ENCODE results near the gene PRR5. TPM values are rescaled to one million over a fixed set of nuclear protein-coding genes. Genes with fewer than 3 reads are reported as not detected.

Gene PRR5
- total and polyA plus RNA-seq, 9 donors: 13.7 to 38.6 (median 30.7) TPM

- Histone ChIP-seq H3K4me3 (ENCODE audit: low read length) (no peak overlapping the region), H3K36me3 (ENCODE audit: control insufficient read depth, insufficient read depth, low read length) (no peaks in the 10 kb centered on the region), H3K27ac (ENCODE audit: low read length) (peak overlapping the region; percentile 32), H3K27me3 (ENCODE audit: control insufficient read depth, insufficient read depth, low read length) (peaks cover 47% of the 10 kb centered on the region), H3K9me3 (replicated peaks; ENCODE audit: control insufficient read depth, low read depth, low read length) (no peaks in the 10 kb centered on the region), H3K4me1 (ENCODE audit: control insufficient read depth, insufficient read depth, low read length) (peaks cover 26% of the 10 kb centered on the region)
- WGBS (ENCODE audit: insufficient coverage): 6% methylated on average over 17 of the region's 29 CpGs
- peak; percentile 96 for DNase-seq
These were observed 51.4 kb downstream of the PRR5 start for GRCh38 chr22:44753189-44754042.

GRCh38 chr22:44754998-44755397 lies 53.0 kb downstream of the PRR5 start:
- H3K9me3 ChIP-seq (replicated peaks; ENCODE audit: control insufficient read depth, low read depth, low read length): no peaks in the 10 kb centered on the region
- peaks cover 28% of the 10 kb centered on the region for H3K4me1 ChIP-seq (ENCODE audit: control insufficient read depth, insufficient read depth, low read length)
- no peak for DNase-seq
- peaks cover 53% of the 10 kb centered on the region for H3K27me3 ChIP-seq (ENCODE audit: control insufficient read depth, insufficient read depth, low read length)
- no peak overlapping the region for H3K27ac ChIP-seq (ENCODE audit: low read length)
- 17% methylated on average over 1 of the region's 7 CpGs for WGBS (ENCODE audit: insufficient coverage)
- no peaks in the 10 kb centered on the region for H3K36me3 ChIP-seq (ENCODE audit: control insufficient read depth, insufficient read depth, low read length)
- no peak overlapping the region for H3K4me3 ChIP-seq (ENCODE audit: low read length)

- Histone ChIP-seq H3K4me3 (ENCODE audit: low read length) (no peak overlapping the region), H3K27ac (ENCODE audit: low read length) (no peak overlapping the region), H3K27me3 (ENCODE audit: control insufficient read depth, insufficient read depth, low read length) (peaks cover 53% of the 10 kb centered on the region), H3K36me3 (ENCODE audit: control insufficient read depth, insufficient read depth, low read length) (no peaks in the 10 kb centered on the region), H3K9me3 (replicated peaks; ENCODE audit: control insufficient read depth, low read depth, low read length) (no peaks in the 10 kb centered on the region), H3K4me1 (ENCODE audit: control insufficient read depth, insufficient read depth, low read length) (peaks cover 28% of the 10 kb centered on the region)
- 30% methylated on average over 3 of the region's 6 CpGs for WGBS (ENCODE audit: insufficient coverage)
- no peak for DNase-seq
These were observed 53.4 kb downstream of the PRR5 start for GRCh38 chr22:44755417-44755816.

GRCh38 chr22:44755956-44756361 lies 54.0 kb downstream of the PRR5 start:
- H3K27ac ChIP-seq (ENCODE audit: low read length): no peak overlapping the region
- H3K9me3 ChIP-seq (replicated peaks; ENCODE audit: control insufficient read depth, low read depth, low read length): no peaks in the 10 kb centered on the region
- peaks cover 28% of the 10 kb centered on the region for H3K4me1 ChIP-seq (ENCODE audit: control insufficient read depth, insufficient read depth, low read length)
- DNase-seq: no peak
- H3K4me3 ChIP-seq (ENCODE audit: low read length): no peak overlapping the region
- 34% methylated on average over 7 of the region's 9 CpGs for WGBS (ENCODE audit: insufficient coverage)
- peaks cover 53% of the 10 kb centered on the region for H3K27me3 ChIP-seq (ENCODE audit: control insufficient read depth, insufficient read depth, low read length)
- H3K36me3 ChIP-seq (ENCODE audit: control insufficient read depth, insufficient read depth, low read length): no peaks in the 10 kb centered on the region

- peak; percentile 81 for DNase-seq
- Histone ChIP-seq H3K4me3 (ENCODE audit: low read length) (no peak overlapping the region), H3K27me3 (ENCODE audit: control insufficient read depth, insufficient read depth, low read length) (peaks cover 30% of the 10 kb centered on the region), H3K36me3 (ENCODE audit: control insufficient read depth, insufficient read depth, low read length) (no peaks in the 10 kb centered on the region), H3K27ac (ENCODE audit: low read length) (no peak overlapping the region), H3K9me3 (replicated peaks; ENCODE audit: control insufficient read depth, low read depth, low read length) (no peaks in the 10 kb centered on the region), H3K4me1 (ENCODE audit: control insufficient read depth, insufficient read depth, low read length) (peaks cover 21% of the 10 kb centered on the region)
- 39% methylated on average over 10 of the region's 11 CpGs for WGBS (ENCODE audit: insufficient coverage)
These were observed 56.5 kb downstream of the PRR5 start for GRCh38 chr22:44758344-44758973.

GRCh38 chr22:44759001-44759400 lies 57.0 kb downstream of the PRR5 start:
- Histone ChIP-seq H3K27me3 (ENCODE audit: control insufficient read depth, insufficient read depth, low read length) (peaks cover 25% of the 10 kb centered on the region), H3K27ac (ENCODE audit: low read length) (no peak overlapping the region), H3K4me3 (ENCODE audit: low read length) (no peak overlapping the region), H3K36me3 (ENCODE audit: control insufficient read depth, insufficient read depth, low read length) (no peaks in the 10 kb centered on the region), H3K4me1 (ENCODE audit: control insufficient read depth, insufficient read depth, low read length) (peaks cover 15% of the 10 kb centered on the region), H3K9me3 (replicated peaks; ENCODE audit: control insufficient read depth, low read depth, low read length) (no peaks in the 10 kb centered on the region)
- no peak for DNase-seq
- WGBS (ENCODE audit: insufficient coverage): 68% methylated on average over 6 of the region's 6 CpGs

GRCh38 chr22:44759430-44760310 lies 57.7 kb downstream of the PRR5 start:
- 88% methylated on average over 17 of the region's 18 CpGs for WGBS (ENCODE audit: insufficient coverage)
- DNase-seq: no peak
- Histone ChIP-seq H3K9me3 (replicated peaks; ENCODE audit: control insufficient read depth, low read depth, low read length) (no peaks in the 10 kb centered on the region), H3K4me1 (ENCODE audit: control insufficient read depth, insufficient read depth, low read length) (peaks cover 15% of the 10 kb centered on the region), H3K4me3 (ENCODE audit: low read length) (no peak overlapping the region), H3K27me3 (ENCODE audit: control insufficient read depth, insufficient read depth, low read length) (peaks cover 18% of the 10 kb centered on the region), H3K36me3 (ENCODE audit: control insufficient read depth, insufficient read depth, low read length) (no peaks in the 10 kb centered on the region), H3K27ac (ENCODE audit: low read length) (no peak overlapping the region)

GRCh38 chr22:44760476-44760875 lies 58.5 kb downstream of the PRR5 start:
- Histone ChIP-seq H3K36me3 (ENCODE audit: control insufficient read depth, insufficient read depth, low read length) (no peaks in the 10 kb centered on the region), H3K4me3 (ENCODE audit: low read length) (no peak overlapping the region), H3K27ac (ENCODE audit: low read length) (no peak overlapping the region), H3K9me3 (replicated peaks; ENCODE audit: control insufficient read depth, low read depth, low read length) (no peaks in the 10 kb centered on the region), H3K27me3 (ENCODE audit: control insufficient read depth, insufficient read depth, low read length) (peaks cover 16% of the 10 kb centered on the region), H3K4me1 (ENCODE audit: control insufficient read depth, insufficient read depth, low read length) (peaks cover 15% of the 10 kb centered on the region)
- 80% methylated on average over 3 of the region's 5 CpGs for WGBS (ENCODE audit: insufficient coverage)
- no peak for DNase-seq

- 84% methylated on average over 8 of the region's 10 CpGs for WGBS (ENCODE audit: insufficient coverage)
- H3K9me3 ChIP-seq (replicated peaks; ENCODE audit: control insufficient read depth, low read depth, low read length): no peaks in the 10 kb centered on the region
- DNase-seq: no peak
- H3K4me3 ChIP-seq (ENCODE audit: low read length): no peak overlapping the region
- H3K27me3 ChIP-seq (ENCODE audit: control insufficient read depth, insufficient read depth, low read length): peaks cover 13% of the 10 kb centered on the region
- no peaks in the 10 kb centered on the region for H3K36me3 ChIP-seq (ENCODE audit: control insufficient read depth, insufficient read depth, low read length)
- peaks cover 18% of the 10 kb centered on the region for H3K4me1 ChIP-seq (ENCODE audit: control insufficient read depth, insufficient read depth, low read length)
- no peak overlapping the region for H3K27ac ChIP-seq (ENCODE audit: low read length)
These were observed 59.0 kb downstream of the PRR5 start for GRCh38 chr22:44761025-44761424.

- H3K27me3 ChIP-seq (ENCODE audit: control insufficient read depth, insufficient read depth, low read length): peaks cover 14% of the 10 kb centered on the region
- H3K27ac ChIP-seq (ENCODE audit: low read length): no peak overlapping the region
- WGBS (ENCODE audit: insufficient coverage): 86% methylated on average over 17 of the region's 17 CpGs
- no peaks in the 10 kb centered on the region for H3K9me3 ChIP-seq (replicated peaks; ENCODE audit: control insufficient read depth, low read depth, low read length)
- H3K4me1 ChIP-seq (ENCODE audit: control insufficient read depth, insufficient read depth, low read length): peaks cover 12% of the 10 kb centered on the region
- no peaks in the 10 kb centered on the region for H3K36me3 ChIP-seq (ENCODE audit: control insufficient read depth, insufficient read depth, low read length)
- H3K4me3 ChIP-seq (ENCODE audit: low read length): no peak overlapping the region
- no peak for DNase-seq
These were observed 62.4 kb downstream of the PRR5 start for GRCh38 chr22:44764373-44764772.
